Thoracic aorta (tissue), 2 donors: Measurements from ENCODE around the gene FBXW7. TPM values are rescaled to one million over a fixed set of nuclear protein-coding genes. Genes with fewer than 3 reads are reported as not detected.

Experiments
- ATAC-seq: fragments of 150-250 bp; one replicate; pipeline ENCODE4 v1.8.0; 2017; ENCODE audit warnings: low read depth; ENCODE audit not compliant: insufficient number of reproducible peaks, low FRiP score
- DNase-seq: peaks from one replicate; pipeline ENCODE4 v3.0.0-alpha.2; 2020; ENCODE audit warnings: low spot score
- H3K27ac ChIP-seq, 2 donors: fragments of 200-600 bp; sonication (generic); 1 replicate in 1 of 2; 2 replicates in 1 of 2; pipeline ENCODE4 v1.5.1; 2016; ENCODE audit warnings: mild to moderate bottlenecking in 2 of 2, moderate library complexity in 2 of 2
- H3K27me3 ChIP-seq: fragments of 200-600 bp; sonication (generic); replicated peaks from 2 replicates; pipeline ENCODE4 v1.6.0; 2016; ENCODE audit warnings: mild to moderate bottlenecking; ENCODE audit not compliant: insufficient read depth
- H3K36me3 ChIP-seq: fragments of 200-600 bp; sonication (generic); one replicate; pipeline ENCODE4 v1.5.1; 2016
- H3K4me1 ChIP-seq, 2 donors: fragments of 200-600 bp; sonication (generic); 1 replicate in 1 of 2; 2 replicates in 1 of 2; pipeline versions ENCODE4 v1.5.1 to v1.6.0; 2016; ENCODE audit warnings: low read depth in 2 of 2, mild to moderate bottlenecking in 1 of 2; ENCODE audit not compliant: control insufficient read depth in 1 of 2
- H3K4me3 ChIP-seq: fragments of 200-600 bp; sonication (generic); 2 replicates; pipeline ENCODE4 v1.5.1; 2016; ENCODE audit warnings: mild to moderate bottlenecking
- H3K9me3 ChIP-seq: fragments of 200-600 bp; sonication (generic); 2 replicates; pipeline ENCODE4 v1.5.1; 2016
- total RNA-seq, 2 donors: library from RNA; depleted of rRNA; stranded (reverse); fragments of >200 nt; gene quantifications; one replicate each; pipeline versions ENCODE4 v1.1.0 to v1.2.3, GENCODE V29; 2016
- TF ChIP-seq, protein P1 (sequence below): fragments of 200-600 bp; sonication (generic); IDR thresholded peaks from one replicate; pipeline ENCODE4 v1.5.1; 2019; ENCODE audit warnings: antibody characterized with exemption

FBXW7 gene
- total RNA-seq, 2 donors from 2014 or later, result 31.5 to 92.6 TPM

GRCh38 chr4:152486429-152487389, 49.2 kb downstream of the FBXW7 start:
- no peak for ATAC-seq
- DNase-seq, result no peak
- H3K27ac ChIP-seq, result no peak overlapping the region

GRCh38 chr4:152485726-152486276, 50.1 kb downstream of the FBXW7 start:
- Histone ChIP-seq H3K36me3 (no peaks in the 10 kb centered on the region), H3K4me3 (no peak overlapping the region), H3K4me1 (peaks cover 0 to 4% of the 10 kb centered on the region in 2 donors), H3K9me3 (no peaks in the 10 kb centered on the region), H3K27me3 (no peaks in the 10 kb centered on the region), H3K27ac (no peak overlapping the region)
- no peak for ATAC-seq
- DNase-seq, result no peak
- TF ChIP-seq, protein P1, sequence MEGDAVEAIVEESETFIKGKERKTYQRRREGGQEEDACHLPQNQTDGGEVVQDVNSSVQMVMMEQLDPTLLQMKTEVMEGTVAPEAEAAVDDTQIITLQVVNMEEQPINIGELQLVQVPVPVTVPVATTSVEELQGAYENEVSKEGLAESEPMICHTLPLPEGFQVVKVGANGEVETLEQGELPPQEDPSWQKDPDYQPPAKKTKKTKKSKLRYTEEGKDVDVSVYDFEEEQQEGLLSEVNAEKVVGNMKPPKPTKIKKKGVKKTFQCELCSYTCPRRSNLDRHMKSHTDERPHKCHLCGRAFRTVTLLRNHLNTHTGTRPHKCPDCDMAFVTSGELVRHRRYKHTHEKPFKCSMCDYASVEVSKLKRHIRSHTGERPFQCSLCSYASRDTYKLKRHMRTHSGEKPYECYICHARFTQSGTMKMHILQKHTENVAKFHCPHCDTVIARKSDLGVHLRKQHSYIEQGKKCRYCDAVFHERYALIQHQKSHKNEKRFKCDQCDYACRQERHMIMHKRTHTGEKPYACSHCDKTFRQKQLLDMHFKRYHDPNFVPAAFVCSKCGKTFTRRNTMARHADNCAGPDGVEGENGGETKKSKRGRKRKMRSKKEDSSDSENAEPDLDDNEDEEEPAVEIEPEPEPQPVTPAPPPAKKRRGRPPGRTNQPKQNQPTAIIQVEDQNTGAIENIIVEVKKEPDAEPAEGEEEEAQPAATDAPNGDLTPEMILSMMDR, result no peak

More at GRCh38 chr4:152486429-152487389, 49.2 kb downstream of the FBXW7 start:
- Histone ChIP-seq H3K27me3 (no peaks in the 10 kb centered on the region), H3K36me3 (no peaks in the 10 kb centered on the region), H3K4me3 (no peak overlapping the region), H3K4me1 (no peaks in the 10 kb centered on the region), H3K9me3 (no peaks in the 10 kb centered on the region)
- TF ChIP-seq, protein P1, result no peak

- ATAC-seq (no peak), DNase-seq (no peak)
- Histone ChIP-seq H3K27ac (no peak overlapping the region), H3K36me3 (no peaks in the 10 kb centered on the region), H3K27me3 (no peaks in the 10 kb centered on the region), H3K9me3 (no peaks in the 10 kb centered on the region), H3K4me3 (no peak overlapping the region), H3K4me1 (peaks cover 8 to 16% of the 10 kb centered on the region in 2 donors)
- TF ChIP-seq, protein P1, result no peak
Measured at GRCh38 chr4:152482211-152482610, 53.7 kb downstream of the FBXW7 start.

- H3K4me1 ChIP-seq, result peaks cover 8 to 16% of the 10 kb centered on the region in 2 donors
- H3K27me3 ChIP-seq, result no peaks in the 10 kb centered on the region
- H3K27ac ChIP-seq, result no peak overlapping the region
- H3K36me3 ChIP-seq, result no peaks in the 10 kb centered on the region
- TF ChIP-seq, protein P1, result no peak
- no peaks in the 10 kb centered on the region for H3K9me3 ChIP-seq
- H3K4me3 ChIP-seq, result no peak overlapping the region
- DNase-seq (no peak), ATAC-seq (no peak)
Measured at GRCh38 chr4:152480901-152481300, 55.0 kb downstream of the FBXW7 start.

DNA sequence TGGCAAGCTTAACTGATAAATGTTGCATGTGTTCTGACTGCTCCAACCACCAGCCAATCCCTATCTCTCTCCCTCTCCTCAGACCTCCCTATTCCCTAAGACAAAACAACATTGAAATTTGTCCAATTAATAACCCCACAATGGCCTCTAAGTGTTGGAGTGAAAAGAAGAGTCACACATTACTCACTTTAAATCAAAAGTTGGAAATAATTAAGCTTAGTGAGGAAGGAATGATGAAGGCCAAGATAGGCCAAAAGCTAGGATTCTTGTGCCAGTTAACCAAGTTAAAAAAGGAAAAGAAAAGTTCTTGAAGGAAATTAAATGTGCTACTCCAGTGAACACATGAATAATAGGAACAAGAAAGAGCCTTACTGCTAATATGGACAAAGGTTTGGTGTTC, 55.6 kb downstream of the FBXW7 start:
- H3K9me3 ChIP-seq, result no peaks in the 10 kb centered on the region
- H3K36me3 ChIP-seq, result no peaks in the 10 kb centered on the region
- peaks cover 8 to 16% of the 10 kb centered on the region in 2 donors for H3K4me1 ChIP-seq
- DNase-seq (no peak), ATAC-seq (no peak)
- no peak overlapping the region for H3K27ac ChIP-seq
- TF ChIP-seq, protein P1, result no peak
- no peaks in the 10 kb centered on the region for H3K27me3 ChIP-seq
- H3K4me3 ChIP-seq, result no peak overlapping the region
